GM19438 (cell line): Measurements from ENCODE around the gene NAA16.

Source experiments
- ATAC-seq: cut with Tn5 transposase; IDR thresholded peaks from one replicate; pipeline ENCODE4 v1.9.1; 2021; ENCODE audit warnings: low read depth; ENCODE audit not compliant: unreplicated experiment

The NAA16 gene

GRCh38 chr13:41302743-41303142 is 8.3 kb upstream of the NAA16 start:
- no peak for ATAC-seq

GRCh38 chr13:41304551-41304950 is 6.5 kb upstream of the NAA16 start:
- ATAC-seq: no peak

GRCh38 chr13:41306271-41307145 is 4.6 kb upstream of the NAA16 start:
- ATAC-seq: no peak

GRCh38 chr13:41307884-41308640 is 3.0 kb upstream of the NAA16 start:
- ATAC-seq: no peak

GRCh38 chr13:41311406-41312175 is 524 bp downstream of the NAA16 start:
- ATAC-seq: peak; percentile 49

- ATAC-seq: no peak
These were observed 1.1 kb downstream of the NAA16 start for GRCh38 chr13:41312176-41312500.

- ATAC-seq: no peak
These were observed 2.0 kb downstream of the NAA16 start for GRCh38 chr13:41313117-41313516.

GRCh38 chr13:41313659-41314197 is 2.7 kb downstream of the NAA16 start:
- no peak for ATAC-seq

- ATAC-seq: no peak
These were observed 4.5 kb downstream of the NAA16 start for GRCh38 chr13:41315443-41316047.

- no peak for ATAC-seq
These were observed 6.2 kb downstream of the NAA16 start for GRCh38 chr13:41317243-41317642.

- ATAC-seq: no peak
These were observed 14.7 kb downstream of the NAA16 start for GRCh38 chr13:41325752-41326151.

GRCh38 chr13:41326661-41327060 is 15.6 kb downstream of the NAA16 start:
- no peak for ATAC-seq

- ATAC-seq: no peak
These were observed 17.1 kb downstream of the NAA16 start for GRCh38 chr13:41327994-41328790.

GRCh38 chr13:41332829-41333228 is 21.8 kb downstream of the NAA16 start:
- no peak for ATAC-seq

GRCh38 chr13:41334810-41335209 is 23.7 kb downstream of the NAA16 start:
- ATAC-seq: no peak

- ATAC-seq: no peak
These were observed 33.3 kb downstream of the NAA16 start for GRCh38 chr13:41344358-41344757.

- ATAC-seq: no peak
These were observed 34.3 kb downstream of the NAA16 start for GRCh38 chr13:41345165-41345913.

GRCh38 chr13:41345914-41346589 is 35.0 kb downstream of the NAA16 start:
- ATAC-seq: no peak
